Measurements from ENCODE around the gene DRAP1. TPM values are rescaled to one million over a fixed set of nuclear protein-coding genes. Genes with fewer than 3 reads are reported as not detected.

DRAP1 gene
- total and polyA plus RNA-seq, 9 of the 15 experiments (the other 6 are each of a cell fraction or from before 2014, with no cell fraction given): 9.6 to 200 (median 92.9) TPM

DNA sequence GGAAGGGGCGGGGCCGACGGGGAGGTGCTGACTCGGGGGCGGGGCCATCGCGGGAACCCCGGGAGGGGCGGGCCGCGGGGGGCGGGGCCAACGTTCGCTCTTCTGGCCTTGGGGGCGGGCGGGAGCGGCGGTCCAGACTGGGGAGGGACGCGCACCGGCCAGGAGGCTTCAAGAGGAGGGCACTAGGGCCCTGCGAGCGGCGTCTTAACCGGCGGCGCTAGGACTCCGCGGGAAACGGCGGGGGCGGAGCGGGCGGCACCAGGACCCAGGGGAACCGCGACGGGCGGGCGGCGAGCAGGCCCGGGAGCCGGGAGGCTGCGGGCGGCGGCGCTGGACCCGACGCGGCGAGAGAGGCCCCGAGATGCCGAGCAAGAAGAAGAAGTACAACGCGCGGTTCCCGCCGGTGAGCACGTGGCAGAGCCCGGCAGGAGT lies at the start of gene DRAP1 (continued):
- TF ChIP-seq HNRNPH1 (optimal IDR thresholded peaks at IDR 0.05; ENCODE audit: low read depth, low read length) (no peak), PYGO2 (tag; IDR thresholded peaks at IDR 0.05) (no peak), ZNF717 (CRISPR knock-in tag; IDR thresholded peaks at IDR 0.05) (no peak), KAT7 (CRISPR knock-in tag; IDR thresholded peaks at IDR 0.05; ENCODE audit: borderline replicate concordance) (peak; percentile 66; the same call in 1 of the 2 replicates), DIDO1 (tag; IDR thresholded peaks at IDR 0.05; ENCODE audit: low read depth) (no peak), PHB2 (IDR thresholded peaks at IDR 0.05; ENCODE audit: low read depth) (no peak), ZZZ3 (IDR thresholded peaks at IDR 0.05) (no peak), NR2F6 (CRISPR knock-in tag; IDR thresholded peaks at IDR 0.05) (no peak), PTTG1 (tag; IDR thresholded peaks at IDR 0.05; ENCODE audit: low read depth) (no peak), PHTF2 (CRISPR knock-in tag; IDR thresholded peaks at IDR 0.05) (no peak), HMG20A (CRISPR knock-in tag; conservative IDR thresholded peaks at IDR 0.05) (no peak), PURB (CRISPR knock-in tag; IDR thresholded peaks at IDR 0.05; ENCODE audit: low read depth) (no peak), TAF9B (IDR thresholded peaks at IDR 0.05; ENCODE audit: partially characterized antibody) (no peak), ZBTB9 (CRISPR knock-in tag; IDR thresholded peaks at IDR 0.05) (peak; percentile 48; the same call in 1 of the 2 replicates), MITF (IDR thresholded peaks at IDR 0.05) (peak; percentile 51), SOX6 (IDR thresholded peaks at IDR 0.05) (peak; percentile 67; the same call in 1 of the 2 replicates), ZNF311 (CRISPR knock-in tag; IDR thresholded peaks at IDR 0.05) (no peak), HES1 (IDR thresholded peaks at IDR 0.05; ENCODE audit: low read depth) (no peak), ETS2 (tag; IDR thresholded peaks at IDR 0.05; ENCODE audit: borderline replicate concordance, poor library complexity, severe bottlenecking) (peak; percentile 35), ZC3H8 (IDR thresholded peaks at IDR 0.05) (no peak), TOE1 (IDR thresholded peaks at IDR 0.05; ENCODE audit: borderline replicate concordance) (peak; percentile 99), TOE1 (CRISPR knock-in tag; IDR thresholded peaks at IDR 0.05; ENCODE audit: borderline replicate concordance, low read depth) (no peak), ZNF436 (CRISPR knock-in tag; IDR thresholded peaks at IDR 0.05) (0 out of 2 replicates have a peak, but pooled peaks have one; percentile 15), FIP1L1 (IDR thresholded peaks at IDR 0.05; ENCODE audit: low read depth, low read length, poor library complexity, severe bottlenecking) (peak; percentile 83), NBN (IDR thresholded peaks at IDR 0.05; ENCODE audit: low read depth) (peak; percentile 86; the same call in 1 of the 2 replicates), FOXA3 (CRISPR knock-in tag; conservative IDR thresholded peaks at IDR 0.05 in 1 of 2, IDR thresholded peaks at IDR 0.05 in 1 of 2) (no peak)
- TF ChIP-seq, protein P1, sequence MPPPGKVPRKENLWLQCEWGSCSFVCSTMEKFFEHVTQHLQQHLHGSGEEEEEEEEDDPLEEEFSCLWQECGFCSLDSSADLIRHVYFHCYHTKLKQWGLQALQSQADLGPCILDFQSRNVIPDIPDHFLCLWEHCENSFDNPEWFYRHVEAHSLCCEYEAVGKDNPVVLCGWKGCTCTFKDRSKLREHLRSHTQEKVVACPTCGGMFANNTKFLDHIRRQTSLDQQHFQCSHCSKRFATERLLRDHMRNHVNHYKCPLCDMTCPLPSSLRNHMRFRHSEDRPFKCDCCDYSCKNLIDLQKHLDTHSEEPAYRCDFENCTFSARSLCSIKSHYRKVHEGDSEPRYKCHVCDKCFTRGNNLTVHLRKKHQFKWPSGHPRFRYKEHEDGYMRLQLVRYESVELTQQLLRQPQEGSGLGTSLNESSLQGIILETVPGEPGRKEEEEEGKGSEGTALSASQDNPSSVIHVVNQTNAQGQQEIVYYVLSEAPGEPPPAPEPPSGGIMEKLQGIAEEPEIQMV (tag; conservative IDR thresholded peaks at IDR 0.05; ENCODE audit: low read depth): no peak
